HCT116 (cell line): ENCODE measurements around the gene PHLDB3. TPM values are rescaled to one million over a fixed set of nuclear protein-coding genes. Genes with fewer than 3 reads are reported as not detected.
A peak's percentile ranks its signal among the peaks of the same experiment; 100 is the strongest.

Source experiments
- ATAC-seq: fragments of 200-7000 bp; cut with Tn5 transposase; 2 replicates; pipeline ENCODE4 v1.9.1; 2020; ENCODE audit warnings: mild to moderate bottlenecking, moderate library complexity
- BruUV-seq: library from RNA; stranded (reverse); fragments of 400-500 nt; replicated peaks from 2 replicates; lab custom pipeline; 2021; lab: Mats Ljungman, UMichigan
- CTCF ChIA-PET: fragments of 300-600 bp; sonication (Branson Sonifier 250); formaldehyde crosslinking; loops from one replicate; lab custom pipeline; 2021; ENCODE audit warnings: antibody characterized with exemption; lab: Charles Lee
- POLR2A ChIA-PET: fragments of 300-600, 350-600 bp; sonication (Branson Sonifier 250); formaldehyde crosslinking; loops from one replicate; lab custom pipeline; 2021; ENCODE audit warnings: antibody characterized with exemption; lab: Charles Lee
- RAD21 ChIA-PET, 2 experiments: fragments of 300-600 bp; sonication (Branson Sonifier 250); formaldehyde crosslinking; loops; one replicate each; lab custom pipeline; 2023; ENCODE audit warnings: low total read pairs in 2 of 2; ENCODE audit not compliant: uncharacterized antibody in 2 of 2, unreplicated experiment in 2 of 2, low non-redundant PET in 1 of 2; lab: Charles Lee
- DNase-seq: peaks from one replicate; pipeline ENCODE4 v3.0.0-alpha.2; 2010; ENCODE audit warnings: low read depth, low spot score
- H2AFZ ChIP-seq: fragments of 200-600 bp; shearing (Covaris generic), sonication (generic); 2 replicates; pipeline ENCODE4 v1.6.1; 2017; ENCODE audit warnings: low read depth, mixed run types, mixed read lengths, antibody characterized with exemption, low read length; ENCODE audit not compliant: poor library complexity, severe bottlenecking
- H3K27ac ChIP-seq: 2 replicates; pipeline ENCODE4 v1.5.1; 2012; ENCODE audit warnings: low read depth, low read length
- H3K27me3 ChIP-seq: fragments of 200-600 bp; sonication (generic); 2 replicates; pipeline ENCODE4 v1.6.1; 2016; ENCODE audit warnings: mixed run types, low read length, mixed read lengths; ENCODE audit not compliant: insufficient read depth
- H3K36me3 ChIP-seq, 2 experiments: fragments of 200-500 bp in 1 of 2; fragments of 200-600 bp in 1 of 2; sonication (Bioruptor generic) in 1 of 2; sonication (generic) in 1 of 2; 2 replicates each; pipeline versions ENCODE4 v1.5.1 to v1.6.1; 2014 to 2016; ENCODE audit warnings: low read length in 2 of 2, inconsistent platforms in 1 of 2, mixed read lengths in 1 of 2, mixed run types in 1 of 2; ENCODE audit not compliant: insufficient read depth in 2 of 2, control insufficient read depth in 1 of 2
- H3K4me1 ChIP-seq, 2 experiments: fragments of 200-600 bp in 1 of 2; sonication (generic) in 1 of 2; 2 replicates each; pipeline versions ENCODE4 v1.5.1 to v1.6.1; 2012 to 2017; ENCODE audit warnings: low read length in 2 of 2, inconsistent platforms in 1 of 2, mild to moderate bottlenecking in 1 of 2, mixed read lengths in 1 of 2, mixed run types in 1 of 2, moderate library complexity in 1 of 2; ENCODE audit not compliant: insufficient read depth in 2 of 2, control insufficient read depth in 1 of 2
- H3K4me2 ChIP-seq: fragments of 200-600 bp; sonication (generic); 2 replicates; pipeline ENCODE4 v1.6.1; 2017; ENCODE audit warnings: mixed run types, low read length, mixed read lengths
- H3K4me3 ChIP-seq, 2 experiments: fragments of 200-600 bp in 1 of 2; sonication (generic) in 1 of 2; replicated peaks in 1 of 2; 2 replicates each; pipeline ENCODE4 v1.5.1; 2011 to 2016; ENCODE audit warnings: low read length in 2 of 2, control low read depth in 1 of 2, low read depth in 1 of 2, mild to moderate bottlenecking in 1 of 2, mixed read lengths in 1 of 2, mixed run types in 1 of 2
- H3K79me2 ChIP-seq: fragments of 200-600 bp; sonication (generic); 2 replicates; pipeline ENCODE4 v1.6.1; 2017; ENCODE audit warnings: mild to moderate bottlenecking, mixed run types, low read length, moderate library complexity, mixed read lengths; ENCODE audit not compliant: insufficient read depth
- H3K9ac ChIP-seq: fragments of 200-600 bp; sonication (generic); 2 replicates; pipeline ENCODE4 v1.6.1; 2016; ENCODE audit warnings: low read length, mixed read lengths
- H3K9me2 ChIP-seq: fragments of 200-600 bp; sonication (generic), shearing (Covaris generic); 2 replicates; pipeline ENCODE4 v1.6.1; 2017; ENCODE audit warnings: mixed run types, mild to moderate bottlenecking, moderate library complexity; ENCODE audit not compliant: insufficient read depth
- H3K9me3 ChIP-seq, 2 experiments: fragments of 200-500 bp in 1 of 2; fragments of 200-600 bp in 1 of 2; sonication (Bioruptor generic) in 1 of 2; sonication (generic) in 1 of 2; 2 replicates each; pipeline ENCODE4 v1.6.1; 2014 to 2017; ENCODE audit warnings: low read length in 2 of 2, mixed read lengths in 2 of 2, inconsistent platforms in 1 of 2, low read depth in 1 of 2, mild to moderate bottlenecking in 1 of 2, mixed run types in 1 of 2, moderate library complexity in 1 of 2; ENCODE audit not compliant: control insufficient read depth in 1 of 2, insufficient read depth in 1 of 2
- H4K20me1 ChIP-seq: fragments of 200-600 bp; sonication (generic), shearing (Covaris generic); 2 replicates; pipeline ENCODE4 v1.6.1; 2017; ENCODE audit warnings: mixed run types, mild to moderate bottlenecking, moderate library complexity; ENCODE audit not compliant: insufficient read depth
- CEBPB ChIP-seq: IDR thresholded peaks from 2 replicates; pipeline ENCODE4 v1.6.1; 2012; ENCODE audit warnings: low read depth
- ELF1 ChIP-seq: IDR thresholded peaks from 2 replicates; pipeline ENCODE4 v1.6.1; 2012; ENCODE audit warnings: low read depth, borderline replicate concordance
- EZH2 ChIP-seq: fragments of 200-600 bp; sonication (generic); IDR thresholded peaks from 2 replicates; pipeline ENCODE4 v1.6.1; 2017; ENCODE audit warnings: antibody characterized with exemption, mixed run types
- EZH2phosphoT487 ChIP-seq: fragments of 200-600 bp; IDR thresholded peaks from 2 replicates; pipeline ENCODE4 v1.6.1; 2018; ENCODE audit warnings: antibody characterized with exemption, borderline replicate concordance
- JUND ChIP-seq: IDR thresholded peaks from 2 replicates; pipeline ENCODE4 v1.6.1; 2012
- POLR2A ChIP-seq: IDR thresholded peaks from 2 replicates; pipeline ENCODE4 v1.7.0; 2011; ENCODE audit warnings: borderline replicate concordance; ENCODE audit not compliant: insufficient read depth, insufficient read length; ENCODE audit errors: extremely low read depth
- POLR2AphosphoS5 ChIP-seq: IDR thresholded peaks from 2 replicates; pipeline ENCODE4 v1.6.1; 2011; ENCODE audit warnings: mild to moderate bottlenecking, low read depth, low read length, moderate library complexity
- RAD21 ChIP-seq: IDR thresholded peaks from 2 replicates; pipeline ENCODE4 v1.6.1; 2012; ENCODE audit warnings: low read depth, mild to moderate bottlenecking
- SIN3A ChIP-seq: IDR thresholded peaks from 2 replicates; pipeline ENCODE4 v1.6.1; 2012; ENCODE audit warnings: low read depth
- TCF7L2 ChIP-seq: IDR thresholded peaks from 2 replicates; pipeline ENCODE4 v1.7.0; 2011; ENCODE audit warnings: borderline replicate concordance, inconsistent platforms; ENCODE audit not compliant: insufficient read depth, insufficient read length; ENCODE audit errors: extremely low read depth
- ZNF274 ChIP-seq: fragments of 200-500 bp; sonication (Bioruptor generic); IDR thresholded peaks from 2 replicates; pipeline ENCODE4 v1.6.1; 2014; ENCODE audit warnings: mild to moderate bottlenecking, low read depth, low read length, inconsistent platforms
- intact Hi-C: fragments of 100-400 bp; cut with micrococcal nuclease; formaldehyde crosslinking; loops from 2 replicates; pipeline ENCODE4 v1.10.0; 2022
- total RNA-seq: library from RNA; stranded (reverse); gene quantifications from one replicate; pipeline ENCODE4 v1.2.1, GENCODE V29; 2021; ENCODE audit not compliant: unreplicated experiment
- TF ChIP-seq, protein P1 (sequence below): IDR thresholded peaks from 2 replicates; pipeline ENCODE4 v1.6.1; 2012
- TF ChIP-seq, protein P2 (sequence below): IDR thresholded peaks from 2 replicates; pipeline ENCODE4 v1.6.1; 2012

Gene PHLDB3
- total RNA-seq, 1 experiment from 2014 or later: 15.5 TPM

DNA sequence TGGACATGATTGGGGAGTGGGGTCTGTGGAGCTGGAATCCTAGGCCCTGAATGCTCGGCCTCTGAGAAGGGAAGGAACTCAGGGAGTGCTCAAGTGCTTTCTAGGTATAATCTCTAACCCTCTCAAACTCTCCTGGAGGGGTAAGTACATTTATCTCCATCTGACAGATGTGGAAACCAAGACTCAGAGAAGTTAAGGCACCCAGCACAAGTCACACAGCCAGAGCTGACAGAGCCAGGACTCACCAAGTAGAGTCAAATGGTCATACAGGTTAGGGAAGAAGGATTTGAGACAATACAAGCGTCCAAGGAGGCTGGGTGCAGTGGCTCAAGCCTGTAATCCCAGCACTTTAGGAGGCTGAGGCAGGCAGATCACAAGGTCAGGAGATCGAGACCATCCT lies 26.2 kb downstream of the PHLDB3 start:
- Histone ChIP-seq H3K9me3 (no peaks in the 10 kb centered on the region), H4K20me1 (no peaks in the 10 kb centered on the region), H3K36me3 (no peaks in the 10 kb centered on the region), H3K9me2 (no peaks in the 10 kb centered on the region), H3K9ac (no peak overlapping the region), H3K79me2 (no peaks in the 10 kb centered on the region), H3K4me2 (no peak overlapping the region), H3K4me1 (peaks cover 11 to 25% of the 10 kb centered on the region in 2 experiments), H3K4me3 (no peak overlapping the region), H2AFZ (no peak overlapping the region), H3K27ac (no peak overlapping the region), H3K27me3 (no peaks in the 10 kb centered on the region)
- RAD21 ChIA-PET: no interaction called here
- no peak for DNase-seq
- no TSS peak for BruUV-seq
- intact Hi-C loops: no loop called here
- TF ChIP-seq ELF1: no peak
- no peak for TF ChIP-seq EZH2phosphoT487
- TF ChIP-seq TCF7L2: no peak
- no peak for TF ChIP-seq RAD21
- no peak for TF ChIP-seq EZH2
- TF ChIP-seq SIN3A: no peak
- no peak for TF ChIP-seq ZNF274
- TF ChIP-seq JUND: no peak
- TF ChIP-seq POLR2A: no peak
- TF ChIP-seq, protein P1, sequence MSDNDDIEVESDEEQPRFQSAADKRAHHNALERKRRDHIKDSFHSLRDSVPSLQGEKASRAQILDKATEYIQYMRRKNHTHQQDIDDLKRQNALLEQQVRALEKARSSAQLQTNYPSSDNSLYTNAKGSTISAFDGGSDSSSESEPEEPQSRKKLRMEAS: no peak
- TF ChIP-seq POLR2AphosphoS5: no peak
- POLR2A ChIA-PET: no interaction called here
- CTCF ChIA-PET: no interaction called here
- ATAC-seq: no peak

- no peaks in the 10 kb centered on the region for H3K27me3 ChIP-seq
- intact Hi-C loops: no loop called here
- H3K27ac ChIP-seq: no peak overlapping the region
- H3K79me2 ChIP-seq: no peaks in the 10 kb centered on the region
- H4K20me1 ChIP-seq: no peaks in the 10 kb centered on the region
- RAD21 ChIA-PET: no interaction called here
- H2AFZ ChIP-seq: no peak overlapping the region
- ATAC-seq: no peak
- H3K9ac ChIP-seq: 0 out of 2 replicates have a peak overlapping the region, but pooled peaks have one; percentile 14
- H3K36me3 ChIP-seq: no peaks in the 10 kb centered on the region
- H3K4me2 ChIP-seq: peak overlapping the region; percentile 35
- no peaks in the 10 kb centered on the region for H3K9me2 ChIP-seq
- TF ChIP-seq ELF1: no peak
- no peak for TF ChIP-seq TCF7L2
- TF ChIP-seq SIN3A: no peak
- TF ChIP-seq, protein P2, sequence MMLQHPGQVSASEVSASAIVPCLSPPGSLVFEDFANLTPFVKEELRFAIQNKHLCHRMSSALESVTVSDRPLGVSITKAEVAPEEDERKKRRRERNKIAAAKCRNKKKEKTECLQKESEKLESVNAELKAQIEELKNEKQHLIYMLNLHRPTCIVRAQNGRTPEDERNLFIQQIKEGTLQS: no peak
- no peak for TF ChIP-seq CEBPB
- TF ChIP-seq, all 23 proteins: peak for 0
- DNase-seq: no peak
- H3K4me3 ChIP-seq: no peak overlapping the region
- POLR2A ChIA-PET: no interaction called here
- CTCF ChIA-PET: no interaction called here
- H3K9me3 ChIP-seq: no peaks in the 10 kb centered on the region
- no TSS peak for BruUV-seq
- peaks cover 11 to 25% of the 10 kb centered on the region in 2 experiments for H3K4me1 ChIP-seq
Observed at GRCh38 chr19:43476606-43477005, 27.9 kb downstream of the PHLDB3 start.
